Keratinocyte (primary cell): ENCODE data around the gene SLC20A1. TPM values are rescaled to one million over a fixed set of nuclear protein-coding genes. Genes with fewer than 3 reads are reported as not detected.

ENCODE experiments used
- DNase-seq: peaks from one replicate; pipeline ENCODE4 v3.0.0-alpha.2; 2011; ENCODE audit warnings: low read depth, missing footprints, low spot score
- FAIRE-seq: peaks from 2 replicates; lab custom pipeline; 2011; peaks lifted over from hg19 to GRCh38; lab: Jason Lieb, UNC
- H2AFZ ChIP-seq: 2 replicates; pipeline ENCODE4 v1.6.0; 2012; ENCODE audit warnings: low read length, control low read depth, inconsistent platforms; ENCODE audit not compliant: control insufficient read depth
- H3K27ac ChIP-seq: 2 replicates; pipeline ENCODE4 v1.5.1; 2011; ENCODE audit warnings: low read length; ENCODE audit not compliant: control insufficient read depth, insufficient read depth
- H3K27me3 ChIP-seq: 3 replicates; pipeline ENCODE4 v1.6.0; 2011; ENCODE audit warnings: low read length; ENCODE audit not compliant: control insufficient read depth, insufficient read depth; ENCODE audit errors: extremely low read depth
- H3K36me3 ChIP-seq, 2 experiments: 2 replicates in 1 of 2; 3 replicates in 1 of 2; pipeline ENCODE4 v1.5.1; 2011; ENCODE audit warnings: low read length in 2 of 2, mild to moderate bottlenecking in 1 of 2; ENCODE audit not compliant: control insufficient read depth in 2 of 2, insufficient read depth in 2 of 2; ENCODE audit errors: extremely low read depth in 1 of 2
- H3K4me1 ChIP-seq: 3 replicates; pipeline ENCODE4 v1.5.1; 2011; ENCODE audit warnings: low read length; ENCODE audit not compliant: control insufficient read depth, insufficient read depth; ENCODE audit errors: extremely low read depth
- H3K4me2 ChIP-seq: 3 replicates; pipeline ENCODE4 v1.6.0; 2011; ENCODE audit warnings: low read depth, low read length; ENCODE audit not compliant: control insufficient read depth, insufficient read depth; ENCODE audit errors: extremely low read depth
- H3K4me3 ChIP-seq, 3 experiments: fragments of 200-600 bp in 1 of 3; sonication (generic) in 1 of 3; 2 replicates in 2 of 3; 3 replicates in 1 of 3; pipeline ENCODE4 v1.5.1; 2011 to 2016; ENCODE audit warnings: low read length in 3 of 3, mild to moderate bottlenecking in 3 of 3, control low read depth in 2 of 3, inconsistent platforms in 1 of 3, low read depth in 1 of 3, mixed read lengths in 1 of 3, mixed run types in 1 of 3, moderate library complexity in 1 of 3; ENCODE audit not compliant: control insufficient read depth in 2 of 3, insufficient read depth in 2 of 3; ENCODE audit errors: extremely low read depth in 1 of 3
- H3K79me2 ChIP-seq: 2 replicates; pipeline ENCODE4 v1.6.0; 2012; ENCODE audit warnings: low read length; ENCODE audit not compliant: control insufficient read depth, insufficient read depth
- H3K9ac ChIP-seq: 3 replicates; pipeline ENCODE4 v1.6.0; 2011; ENCODE audit warnings: low read length; ENCODE audit not compliant: control insufficient read depth, insufficient read depth; ENCODE audit errors: extremely low read depth
- H3K9me1 ChIP-seq: 3 replicates; pipeline ENCODE4 v1.6.0; 2011; ENCODE audit warnings: low read length; ENCODE audit not compliant: control insufficient read depth, insufficient read depth; ENCODE audit errors: extremely low read depth
- H3K9me3 ChIP-seq: 2 replicates; pipeline ENCODE4 v1.5.1; 2012; ENCODE audit warnings: low read depth, low read length; ENCODE audit not compliant: control insufficient read depth
- H4K20me1 ChIP-seq: 3 replicates; pipeline ENCODE4 v1.6.0; 2011; ENCODE audit warnings: low read length; ENCODE audit not compliant: control insufficient read depth, insufficient read depth; ENCODE audit errors: extremely low read depth
- CTCF ChIP-seq, 3 experiments: IDR thresholded peaks in 1 of 3; conservative IDR thresholded peaks in 1 of 3; optimal IDR thresholded peaks in 1 of 3; 2 replicates in 2 of 3; 3 replicates in 1 of 3; pipeline versions ENCODE3 to v1.5.1; 2011; ENCODE audit warnings: low read length in 3 of 3, mild to moderate bottlenecking in 3 of 3, moderate library complexity in 2 of 3, control low read depth in 1 of 3, inconsistent platforms in 1 of 3; ENCODE audit not compliant: insufficient read depth in 2 of 3; ENCODE audit errors: extremely low read depth in 1 of 3
- EZH2 ChIP-seq: IDR thresholded peaks from one replicate; pipeline ENCODE4 v1.6.1; 2012; ENCODE audit warnings: inconsistent platforms, mild to moderate bottlenecking, low read length, moderate library complexity
- dilution Hi-C: fragments of 300-500 bp; cut with MboI; formaldehyde crosslinking; loops from one replicate; pipeline ENCODE4 v1.7.0; 2020; ENCODE audit warnings: low sequenced_read_pairs; ENCODE audit not compliant: extremely low pct_ligation_motif_present
- polyA plus RNA-seq, 5 experiments: library from polyadenylated mRNA; depleted of rRNA in 3 of 5; stranded (reverse) in 3 of 5; stranded (forward) in 1 of 5; unstranded in 1 of 5; fragments of >200 nt; gene quantifications; 1 replicate in 1 of 5; 2 replicates in 3 of 5; 3 replicates in 1 of 5; pipeline versions ENCODE4 v1.2.1 to v1.2.3, GENCODE V29; 2011 to 2012; ENCODE audit warnings: missing spikeins in 2 of 5, low read depth in 1 of 5, low replicate concordance in 1 of 5

The SLC20A1 gene
- polyA plus RNA-seq, 1 donor (not counting 4 experiments of a cell fraction or from before 2014, with no cell fraction given), result 265 TPM

- FAIRE-seq (no peak), DNase-seq (no peak)
- no peaks in the 10 kb centered on the region for H4K20me1 ChIP-seq
- no peaks in the 10 kb centered on the region for H3K27me3 ChIP-seq
- H3K27ac ChIP-seq, result no peak overlapping the region
- no peaks in the 10 kb centered on the region for H3K79me2 ChIP-seq
- no peak overlapping the region for H3K9ac ChIP-seq
- H2AFZ ChIP-seq, result no peak overlapping the region
- dilution Hi-C loops, result no loop called here
- TF ChIP-seq CTCF (optimal IDR thresholded peaks at IDR 0.05 in 1 of 3, IDR thresholded peaks at IDR 0.05 in 1 of 3, conservative IDR thresholded peaks at IDR 0.05 in 1 of 3; ENCODE audit: extremely low read depth in 1 of 3, insufficient read depth in 2 of 3, low read length in 3 of 3) (no peak), EZH2 (no peak)
- no peaks in the 10 kb centered on the region for H3K36me3 ChIP-seq
- H3K4me1 ChIP-seq, result peaks cover 22% of the 10 kb centered on the region
- H3K9me1 ChIP-seq, result no peaks in the 10 kb centered on the region
- no peak overlapping the region for H3K4me3 ChIP-seq
- H3K4me2 ChIP-seq, result no peak overlapping the region
- H3K9me3 ChIP-seq, result no peaks in the 10 kb centered on the region
Measured at GRCh38 chr2:112604952-112605351, 40.8 kb upstream of the SLC20A1 start.

GRCh38 chr2:112605926-112606325 is 39.8 kb upstream of the SLC20A1 start:
- Histone ChIP-seq H3K4me1 (peaks cover 12% of the 10 kb centered on the region), H3K9ac (no peak overlapping the region), H3K27ac (no peak overlapping the region), H3K4me2 (no peak overlapping the region), H3K79me2 (no peaks in the 10 kb centered on the region), H3K36me3 (no peaks in the 10 kb centered on the region), H2AFZ (no peak overlapping the region), H3K27me3 (no peaks in the 10 kb centered on the region), H3K9me3 (no peaks in the 10 kb centered on the region), H3K4me3 (no peak overlapping the region), H4K20me1 (no peaks in the 10 kb centered on the region), H3K9me1 (no peaks in the 10 kb centered on the region)
- no peak for DNase-seq
- no peak for FAIRE-seq
- no peak for TF ChIP-seq EZH2
- TF ChIP-seq CTCF (optimal IDR thresholded peaks at IDR 0.05 in 1 of 3, IDR thresholded peaks at IDR 0.05 in 1 of 3, conservative IDR thresholded peaks at IDR 0.05 in 1 of 3; ENCODE audit: extremely low read depth in 1 of 3, insufficient read depth in 2 of 3, low read length in 3 of 3), result no peak
- dilution Hi-C loops, result no loop called here
